HCT116 (cell line): ENCODE results near the gene ELL2. TPM values are rescaled to one million over a fixed set of nuclear protein-coding genes. Genes with fewer than 3 reads are reported as not detected.

Source experiments
- ATAC-seq: fragments of 200-7000 bp; cut with Tn5 transposase; 2 replicates; pipeline ENCODE4 v1.9.1; 2020; ENCODE audit warnings: mild to moderate bottlenecking, moderate library complexity
- BruUV-seq: library from RNA; stranded (reverse); fragments of 400-500 nt; replicated peaks from 2 replicates; lab custom pipeline; 2021; lab: Mats Ljungman, UMichigan
- CTCF ChIA-PET: fragments of 300-600 bp; sonication (Branson Sonifier 250); formaldehyde crosslinking; loops from one replicate; lab custom pipeline; 2021; ENCODE audit warnings: antibody characterized with exemption; lab: Charles Lee
- POLR2A ChIA-PET: fragments of 300-600, 350-600 bp; sonication (Branson Sonifier 250); formaldehyde crosslinking; loops from one replicate; lab custom pipeline; 2021; ENCODE audit warnings: antibody characterized with exemption; lab: Charles Lee
- RAD21 ChIA-PET, 2 experiments: fragments of 300-600 bp; sonication (Branson Sonifier 250); formaldehyde crosslinking; loops; one replicate each; lab custom pipeline; 2023; ENCODE audit warnings: low total read pairs in 2 of 2; ENCODE audit not compliant: uncharacterized antibody in 2 of 2, unreplicated experiment in 2 of 2, low non-redundant PET in 1 of 2; lab: Charles Lee
- DNase-seq: peaks from one replicate; pipeline ENCODE4 v3.0.0-alpha.2; 2010; ENCODE audit warnings: low read depth, low spot score
- H2AFZ ChIP-seq: fragments of 200-600 bp; shearing (Covaris generic), sonication (generic); 2 replicates; pipeline ENCODE4 v1.6.1; 2017; ENCODE audit warnings: low read depth, mixed run types, mixed read lengths, antibody characterized with exemption, low read length; ENCODE audit not compliant: poor library complexity, severe bottlenecking
- H3K27ac ChIP-seq: 2 replicates; pipeline ENCODE4 v1.5.1; 2012; ENCODE audit warnings: low read depth, low read length
- H3K27me3 ChIP-seq: fragments of 200-600 bp; sonication (generic); 2 replicates; pipeline ENCODE4 v1.6.1; 2016; ENCODE audit warnings: mixed run types, low read length, mixed read lengths; ENCODE audit not compliant: insufficient read depth
- H3K36me3 ChIP-seq, 2 experiments: fragments of 200-500 bp in 1 of 2; fragments of 200-600 bp in 1 of 2; sonication (Bioruptor generic) in 1 of 2; sonication (generic) in 1 of 2; 2 replicates each; pipeline versions ENCODE4 v1.5.1 to v1.6.1; 2014 to 2016; ENCODE audit warnings: low read length in 2 of 2, inconsistent platforms in 1 of 2, mixed read lengths in 1 of 2, mixed run types in 1 of 2; ENCODE audit not compliant: insufficient read depth in 2 of 2, control insufficient read depth in 1 of 2
- H3K4me1 ChIP-seq, 2 experiments: fragments of 200-600 bp in 1 of 2; sonication (generic) in 1 of 2; 2 replicates each; pipeline versions ENCODE4 v1.5.1 to v1.6.1; 2012 to 2017; ENCODE audit warnings: low read length in 2 of 2, inconsistent platforms in 1 of 2, mild to moderate bottlenecking in 1 of 2, mixed read lengths in 1 of 2, mixed run types in 1 of 2, moderate library complexity in 1 of 2; ENCODE audit not compliant: insufficient read depth in 2 of 2, control insufficient read depth in 1 of 2
- H3K4me2 ChIP-seq: fragments of 200-600 bp; sonication (generic); 2 replicates; pipeline ENCODE4 v1.6.1; 2017; ENCODE audit warnings: mixed run types, low read length, mixed read lengths
- H3K4me3 ChIP-seq, 2 experiments: fragments of 200-600 bp in 1 of 2; sonication (generic) in 1 of 2; replicated peaks in 1 of 2; 2 replicates each; pipeline ENCODE4 v1.5.1; 2011 to 2016; ENCODE audit warnings: low read length in 2 of 2, control low read depth in 1 of 2, low read depth in 1 of 2, mild to moderate bottlenecking in 1 of 2, mixed read lengths in 1 of 2, mixed run types in 1 of 2
- H3K79me2 ChIP-seq: fragments of 200-600 bp; sonication (generic); 2 replicates; pipeline ENCODE4 v1.6.1; 2017; ENCODE audit warnings: mild to moderate bottlenecking, mixed run types, low read length, moderate library complexity, mixed read lengths; ENCODE audit not compliant: insufficient read depth
- H3K9ac ChIP-seq: fragments of 200-600 bp; sonication (generic); 2 replicates; pipeline ENCODE4 v1.6.1; 2016; ENCODE audit warnings: low read length, mixed read lengths
- H3K9me2 ChIP-seq: fragments of 200-600 bp; sonication (generic), shearing (Covaris generic); 2 replicates; pipeline ENCODE4 v1.6.1; 2017; ENCODE audit warnings: mixed run types, mild to moderate bottlenecking, moderate library complexity; ENCODE audit not compliant: insufficient read depth
- H3K9me3 ChIP-seq, 2 experiments: fragments of 200-500 bp in 1 of 2; fragments of 200-600 bp in 1 of 2; sonication (Bioruptor generic) in 1 of 2; sonication (generic) in 1 of 2; 2 replicates each; pipeline ENCODE4 v1.6.1; 2014 to 2017; ENCODE audit warnings: low read length in 2 of 2, mixed read lengths in 2 of 2, inconsistent platforms in 1 of 2, low read depth in 1 of 2, mild to moderate bottlenecking in 1 of 2, mixed run types in 1 of 2, moderate library complexity in 1 of 2; ENCODE audit not compliant: control insufficient read depth in 1 of 2, insufficient read depth in 1 of 2
- H4K20me1 ChIP-seq: fragments of 200-600 bp; sonication (generic), shearing (Covaris generic); 2 replicates; pipeline ENCODE4 v1.6.1; 2017; ENCODE audit warnings: mixed run types, mild to moderate bottlenecking, moderate library complexity; ENCODE audit not compliant: insufficient read depth
- CEBPB ChIP-seq: IDR thresholded peaks from 2 replicates; pipeline ENCODE4 v1.6.1; 2012; ENCODE audit warnings: low read depth
- ELF1 ChIP-seq: IDR thresholded peaks from 2 replicates; pipeline ENCODE4 v1.6.1; 2012; ENCODE audit warnings: low read depth, borderline replicate concordance
- FOSL1 ChIP-seq: IDR thresholded peaks from 2 replicates; pipeline ENCODE4 v1.6.1; 2012; ENCODE audit warnings: low read depth
- POLR2A ChIP-seq: IDR thresholded peaks from 2 replicates; pipeline ENCODE4 v1.7.0; 2011; ENCODE audit warnings: borderline replicate concordance; ENCODE audit not compliant: insufficient read depth, insufficient read length; ENCODE audit errors: extremely low read depth
- POLR2AphosphoS5 ChIP-seq: IDR thresholded peaks from 2 replicates; pipeline ENCODE4 v1.6.1; 2011; ENCODE audit warnings: mild to moderate bottlenecking, low read depth, low read length, moderate library complexity
- RAD21 ChIP-seq: IDR thresholded peaks from 2 replicates; pipeline ENCODE4 v1.6.1; 2012; ENCODE audit warnings: low read depth, mild to moderate bottlenecking
- SP1 ChIP-seq: IDR thresholded peaks from 2 replicates; pipeline ENCODE4 v1.6.1; 2012; ENCODE audit warnings: low read depth
- SRF ChIP-seq: IDR thresholded peaks from 2 replicates; pipeline ENCODE4 v1.6.1; 2012; ENCODE audit warnings: low read depth
- TCF7L2 ChIP-seq: IDR thresholded peaks from 2 replicates; pipeline ENCODE4 v1.7.0; 2011; ENCODE audit warnings: borderline replicate concordance, inconsistent platforms; ENCODE audit not compliant: insufficient read depth, insufficient read length; ENCODE audit errors: extremely low read depth
- YY1 ChIP-seq: IDR thresholded peaks from 2 replicates; pipeline ENCODE4 v1.6.1; 2011; ENCODE audit warnings: low read length, low read depth, moderate library complexity, mild to moderate bottlenecking; ENCODE audit not compliant: insufficient replicate concordance; ENCODE audit errors: extremely low read depth
- ZNF274 ChIP-seq: fragments of 200-500 bp; sonication (Bioruptor generic); IDR thresholded peaks from 2 replicates; pipeline ENCODE4 v1.6.1; 2014; ENCODE audit warnings: mild to moderate bottlenecking, low read depth, low read length, inconsistent platforms
- intact Hi-C: fragments of 100-400 bp; cut with micrococcal nuclease; formaldehyde crosslinking; loops from 2 replicates; pipeline ENCODE4 v1.10.0; 2022
- total RNA-seq: library from RNA; stranded (reverse); gene quantifications from one replicate; pipeline ENCODE4 v1.2.1, GENCODE V29; 2021; ENCODE audit not compliant: unreplicated experiment
- TF ChIP-seq, protein P1 (sequence below): IDR thresholded peaks from 2 replicates; pipeline ENCODE4 v1.6.1; 2011; ENCODE audit warnings: mild to moderate bottlenecking, low read length, moderate library complexity; ENCODE audit not compliant: insufficient replicate concordance; ENCODE audit errors: extremely low read depth

The ELL2 gene
- total RNA-seq, 1 experiment from 2014 or later: 29.8 TPM

DNA sequence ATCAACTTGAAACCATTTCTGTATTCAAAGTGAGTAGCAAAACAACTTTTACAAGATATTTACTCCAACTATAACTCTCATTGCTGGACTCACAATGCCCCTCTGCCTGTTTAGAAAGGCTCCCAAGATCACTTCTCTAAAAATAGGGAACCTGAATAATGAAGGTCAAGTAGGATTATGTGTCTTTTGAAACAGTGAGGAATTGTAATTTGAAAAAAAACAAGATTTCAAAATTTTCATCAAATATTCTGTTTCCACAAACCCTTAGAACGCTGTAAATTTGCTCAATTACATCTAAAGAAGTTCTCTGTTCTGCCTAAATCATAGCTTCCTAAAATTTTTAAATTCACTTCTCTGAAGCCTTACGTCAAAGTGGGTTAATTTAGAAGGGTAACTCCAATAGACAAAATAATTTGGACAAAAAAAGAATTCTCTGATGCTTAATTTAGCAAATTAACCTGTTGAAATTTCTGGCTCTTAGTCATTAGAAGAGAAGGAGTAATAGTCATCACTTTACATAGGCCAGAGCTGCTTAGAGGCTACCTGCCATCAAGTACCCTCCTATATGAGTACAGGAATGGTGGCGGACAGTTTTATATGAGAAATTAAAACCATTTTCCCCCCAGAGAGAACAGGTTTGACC lies 4.0 kb downstream of the ELL2 start:
- Histone ChIP-seq H3K4me1 (peaks cover 10 to 34% of the 10 kb centered on the region in 2 experiments), H3K27ac (no peak overlapping the region), H3K9me3 (no peaks in the 10 kb centered on the region), H2AFZ (no peak overlapping the region), H3K27me3 (no peaks in the 10 kb centered on the region), H3K79me2 (peaks cover 43% of the 10 kb centered on the region), H3K4me3 (no peak overlapping the region), H3K9ac (no peak overlapping the region), H3K36me3 (no peaks in the 10 kb centered on the region), H3K9me2 (no peaks in the 10 kb centered on the region), H4K20me1 (no peaks in the 10 kb centered on the region), H3K4me2 (peak overlapping the region; percentile 30; the same call in 1 of the 2 replicates)
- DNase-seq: no peak
- intact Hi-C loops: loop anchor here (1.0 kb wide), 1 partner anchor 9 kb away; no protein-coding TSS in a partner anchor
- TF ChIP-seq POLR2A (no peak), SRF (no peak), FOSL1 (no peak), ELF1 (no peak), POLR2AphosphoS5 (no peak), TCF7L2 (no peak), YY1 (no peak), RAD21 (no peak), SP1 (no peak), ZNF274 (no peak), CEBPB (no peak)
- TF ChIP-seq, protein P1, sequence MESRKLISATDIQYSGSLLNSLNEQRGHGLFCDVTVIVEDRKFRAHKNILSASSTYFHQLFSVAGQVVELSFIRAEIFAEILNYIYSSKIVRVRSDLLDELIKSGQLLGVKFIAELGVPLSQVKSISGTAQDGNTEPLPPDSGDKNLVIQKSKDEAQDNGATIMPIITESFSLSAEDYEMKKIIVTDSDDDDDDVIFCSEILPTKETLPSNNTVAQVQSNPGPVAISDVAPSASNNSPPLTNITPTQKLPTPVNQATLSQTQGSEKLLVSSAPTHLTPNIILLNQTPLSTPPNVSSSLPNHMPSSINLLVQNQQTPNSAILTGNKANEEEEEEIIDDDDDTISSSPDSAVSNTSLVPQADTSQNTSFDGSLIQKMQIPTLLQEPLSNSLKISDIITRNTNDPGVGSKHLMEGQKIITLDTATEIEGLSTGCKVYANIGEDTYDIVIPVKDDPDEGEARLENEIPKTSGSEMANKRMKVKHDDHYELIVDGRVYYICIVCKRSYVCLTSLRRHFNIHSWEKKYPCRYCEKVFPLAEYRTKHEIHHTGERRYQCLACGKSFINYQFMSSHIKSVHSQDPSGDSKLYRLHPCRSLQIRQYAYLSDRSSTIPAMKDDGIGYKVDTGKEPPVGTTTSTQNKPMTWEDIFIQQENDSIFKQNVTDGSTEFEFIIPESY: no peak
- ChIA-PET RAD21 (no interaction called here), POLR2A (interaction anchor here (1.2 kb wide), 1 partner anchor 122 kb away, joined by 4 read pairs; no protein-coding TSS in a partner anchor), CTCF (no interaction called here)
- ATAC-seq: no peak
- BruUV-seq: no TSS peak
